Mucosa of stomach (tissue), 1 donor: ENCODE results near the gene PTTG1IP.

Experiments
- H3K27me3 ChIP-seq: one replicate; pipeline ENCODE4 v1.7.0; 2013; ENCODE audit warnings: mild to moderate bottlenecking, low read length; ENCODE audit not compliant: control insufficient read depth, insufficient read depth
- H3K36me3 ChIP-seq: one replicate; pipeline ENCODE4 v1.7.0; 2013; ENCODE audit warnings: low read length; ENCODE audit not compliant: control insufficient read depth, insufficient read depth
- H3K4me1 ChIP-seq: one replicate; pipeline ENCODE4 v1.7.0; 2013; ENCODE audit warnings: mild to moderate bottlenecking, low read length; ENCODE audit not compliant: control insufficient read depth, insufficient read depth
- H3K4me3 ChIP-seq: one replicate; pipeline ENCODE4 v1.7.0; 2013; ENCODE audit warnings: low read length
- H3K9ac ChIP-seq: one replicate; pipeline ENCODE4 v1.7.0; 2013; ENCODE audit warnings: mild to moderate bottlenecking, low read length, moderate library complexity
- H3K9me3 ChIP-seq: one replicate; pipeline ENCODE4 v1.7.0; 2013; ENCODE audit warnings: mild to moderate bottlenecking, low read length, moderate library complexity; ENCODE audit not compliant: control insufficient read depth
- donor health status: Pancreatic carcinoma.

The PTTG1IP gene

GRCh38 chr21:44857127-44857892 lies 16.2 kb downstream of the PTTG1IP start:
- H3K27me3 ChIP-seq, result no peaks in the 10 kb centered on the region
- H3K9ac ChIP-seq, result no peak overlapping the region
- H3K9me3 ChIP-seq, result no peaks in the 10 kb centered on the region
- peaks cover 19% of the 10 kb centered on the region for H3K4me1 ChIP-seq
- H3K4me3 ChIP-seq, result no peak overlapping the region
- H3K36me3 ChIP-seq, result peaks cover 21% of the 10 kb centered on the region

- Histone ChIP-seq H3K9ac (no peak overlapping the region), H3K36me3 (peaks cover 23% of the 10 kb centered on the region), H3K4me3 (no peak overlapping the region), H3K9me3 (no peaks in the 10 kb centered on the region), H3K27me3 (no peaks in the 10 kb centered on the region), H3K4me1 (peaks cover 20% of the 10 kb centered on the region)
Measured at GRCh38 chr21:44856131-44856530, 17.4 kb downstream of the PTTG1IP start.

GRCh38 chr21:44855572-44855971 lies 17.9 kb downstream of the PTTG1IP start:
- H3K4me3 ChIP-seq, result no peak overlapping the region
- H3K9ac ChIP-seq, result no peak overlapping the region
- H3K4me1 ChIP-seq, result peaks cover 20% of the 10 kb centered on the region
- H3K9me3 ChIP-seq, result no peaks in the 10 kb centered on the region
- no peaks in the 10 kb centered on the region for H3K27me3 ChIP-seq
- peaks cover 28% of the 10 kb centered on the region for H3K36me3 ChIP-seq

- H3K4me3 ChIP-seq, result no peak overlapping the region
- peaks cover 34% of the 10 kb centered on the region for H3K36me3 ChIP-seq
- peaks cover 20% of the 10 kb centered on the region for H3K4me1 ChIP-seq
- no peaks in the 10 kb centered on the region for H3K27me3 ChIP-seq
- H3K9me3 ChIP-seq, result no peaks in the 10 kb centered on the region
- H3K9ac ChIP-seq, result no peak overlapping the region
Measured at GRCh38 chr21:44854664-44855446, 18.6 kb downstream of the PTTG1IP start.

- Histone ChIP-seq H3K4me3 (no peak overlapping the region), H3K27me3 (no peaks in the 10 kb centered on the region), H3K9ac (no peak overlapping the region), H3K4me1 (peaks cover 20% of the 10 kb centered on the region), H3K9me3 (no peaks in the 10 kb centered on the region), H3K36me3 (peaks cover 35% of the 10 kb centered on the region)
Measured at GRCh38 chr21:44854391-44854663, 19.2 kb downstream of the PTTG1IP start.

GRCh38 chr21:44853601-44854390 lies 19.7 kb downstream of the PTTG1IP start:
- H3K4me3 ChIP-seq, result no peak overlapping the region
- H3K4me1 ChIP-seq, result peaks cover 20% of the 10 kb centered on the region
- H3K27me3 ChIP-seq, result no peaks in the 10 kb centered on the region
- no peaks in the 10 kb centered on the region for H3K9me3 ChIP-seq
- H3K9ac ChIP-seq, result no peak overlapping the region
- peaks cover 33% of the 10 kb centered on the region for H3K36me3 ChIP-seq

GRCh38 chr21:44850905-44851657 lies 22.4 kb downstream of the PTTG1IP start:
- Histone ChIP-seq H3K9me3 (no peaks in the 10 kb centered on the region), H3K27me3 (no peaks in the 10 kb centered on the region), H3K9ac (no peak overlapping the region), H3K4me3 (no peak overlapping the region), H3K4me1 (peaks cover 30% of the 10 kb centered on the region), H3K36me3 (peaks cover 29% of the 10 kb centered on the region)

- Histone ChIP-seq H3K4me3 (no peak overlapping the region), H3K9me3 (no peaks in the 10 kb centered on the region), H3K4me1 (peaks cover 38% of the 10 kb centered on the region), H3K36me3 (peaks cover 25% of the 10 kb centered on the region), H3K27me3 (no peaks in the 10 kb centered on the region), H3K9ac (no peak overlapping the region)
Measured at GRCh38 chr21:44850208-44850800, 23.2 kb downstream of the PTTG1IP start.

GRCh38 chr21:44849616-44850130 lies 23.8 kb downstream of the PTTG1IP start:
- Histone ChIP-seq H3K4me1 (peaks cover 40% of the 10 kb centered on the region), H3K27me3 (no peaks in the 10 kb centered on the region), H3K4me3 (no peak overlapping the region), H3K9ac (no peak overlapping the region), H3K36me3 (peaks cover 21% of the 10 kb centered on the region), H3K9me3 (no peaks in the 10 kb centered on the region)

- Histone ChIP-seq H3K36me3 (peaks cover 20% of the 10 kb centered on the region), H3K4me1 (peaks cover 36% of the 10 kb centered on the region), H3K9ac (no peak overlapping the region), H3K9me3 (no peaks in the 10 kb centered on the region), H3K4me3 (no peak overlapping the region), H3K27me3 (no peaks in the 10 kb centered on the region)
Measured at GRCh38 chr21:44848821-44849521, 24.5 kb downstream of the PTTG1IP start.
